ENCODE measurements around the gene ABCC9.

DNA sequence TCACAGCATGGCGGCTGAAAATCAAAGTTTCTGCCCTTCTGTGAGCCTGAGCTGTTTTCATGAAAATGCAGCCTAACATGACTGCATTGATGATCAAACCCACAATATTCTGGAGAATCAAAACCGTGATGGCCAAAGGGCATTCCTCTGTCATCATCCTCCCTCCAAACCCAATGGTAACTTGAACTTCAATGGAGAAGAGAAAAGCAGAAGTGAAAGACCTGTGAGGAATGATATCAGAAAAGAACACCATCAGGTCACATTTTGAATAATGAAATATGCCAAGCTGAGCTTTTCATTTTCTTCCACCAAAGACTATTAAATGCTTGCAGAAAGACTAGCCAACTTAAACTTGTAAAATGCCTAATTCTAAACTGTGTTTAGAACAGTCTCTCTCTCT is 174.8 kb downstream of the ABCC9 start:
- TF ChIP-seq, protein P1, sequence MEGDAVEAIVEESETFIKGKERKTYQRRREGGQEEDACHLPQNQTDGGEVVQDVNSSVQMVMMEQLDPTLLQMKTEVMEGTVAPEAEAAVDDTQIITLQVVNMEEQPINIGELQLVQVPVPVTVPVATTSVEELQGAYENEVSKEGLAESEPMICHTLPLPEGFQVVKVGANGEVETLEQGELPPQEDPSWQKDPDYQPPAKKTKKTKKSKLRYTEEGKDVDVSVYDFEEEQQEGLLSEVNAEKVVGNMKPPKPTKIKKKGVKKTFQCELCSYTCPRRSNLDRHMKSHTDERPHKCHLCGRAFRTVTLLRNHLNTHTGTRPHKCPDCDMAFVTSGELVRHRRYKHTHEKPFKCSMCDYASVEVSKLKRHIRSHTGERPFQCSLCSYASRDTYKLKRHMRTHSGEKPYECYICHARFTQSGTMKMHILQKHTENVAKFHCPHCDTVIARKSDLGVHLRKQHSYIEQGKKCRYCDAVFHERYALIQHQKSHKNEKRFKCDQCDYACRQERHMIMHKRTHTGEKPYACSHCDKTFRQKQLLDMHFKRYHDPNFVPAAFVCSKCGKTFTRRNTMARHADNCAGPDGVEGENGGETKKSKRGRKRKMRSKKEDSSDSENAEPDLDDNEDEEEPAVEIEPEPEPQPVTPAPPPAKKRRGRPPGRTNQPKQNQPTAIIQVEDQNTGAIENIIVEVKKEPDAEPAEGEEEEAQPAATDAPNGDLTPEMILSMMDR (IDR thresholded peaks at IDR 0.05; ENCODE audit: extremely low read depth in 1 of 2, insufficient read depth in 1 of 2, low read depth in 1 of 2, low read length in 2 of 2): no peak
- TF ChIP-seq FOS (IDR thresholded peaks at IDR 0.05; ENCODE audit: borderline replicate concordance, insufficient read depth, low read length) (no peak), EZH2 (IDR thresholded peaks at IDR 0.05; ENCODE audit: borderline replicate concordance, low read depth, low read length, severe bottlenecking) (no peak), POLR2A (IDR thresholded peaks at IDR 0.05; ENCODE audit: low read depth, low read length) (no peak), MYC (IDR thresholded peaks at IDR 0.05; ENCODE audit: low read depth, low read length) (no peak), POLR2AphosphoS5 (IDR thresholded peaks at IDR 0.05; ENCODE audit: insufficient read depth, low read depth, low read length) (no peak), JUN (IDR thresholded peaks at IDR 0.05; ENCODE audit: borderline replicate concordance, insufficient read depth, insufficient read length, low read depth) (no peak), GATA2 (IDR thresholded peaks at IDR 0.05; ENCODE audit: insufficient read depth, insufficient read length, low read depth, low read length) (no peak)
- TF ChIP-seq, protein P2, sequence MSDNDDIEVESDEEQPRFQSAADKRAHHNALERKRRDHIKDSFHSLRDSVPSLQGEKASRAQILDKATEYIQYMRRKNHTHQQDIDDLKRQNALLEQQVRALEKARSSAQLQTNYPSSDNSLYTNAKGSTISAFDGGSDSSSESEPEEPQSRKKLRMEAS (IDR thresholded peaks at IDR 0.05; ENCODE audit: insufficient read depth, insufficient read length): no peak
